Endothelial cell of umbilical vein (primary cell): ENCODE measurements around the gene TMEM145. TPM values are rescaled to one million over a fixed set of nuclear protein-coding genes. Genes with fewer than 3 reads are reported as not detected.

Source experiments
- BruUV-seq: library from RNA; stranded (reverse); fragments of 400-500 nt; replicated peaks from 2 replicates; lab custom pipeline; 2021; lab: Mats Ljungman, UMichigan
- CTCF ChIA-PET: fragments of 300-600, 350-600 bp; sonication (Branson Sonifier 250); formaldehyde crosslinking; loops from one replicate; lab custom pipeline; 2021; ENCODE audit warnings: antibody characterized with exemption, inconsistent platforms; lab: Charles Lee
- POLR2A ChIA-PET: fragments of 300-600, 350-600 bp; sonication (Branson Sonifier 250); formaldehyde crosslinking; loops from one replicate; lab custom pipeline; 2021; ENCODE audit warnings: antibody characterized with exemption, inconsistent platforms; lab: Charles Lee
- DNase-seq: peaks from one replicate; pipeline ENCODE4 v3.0.0-alpha.2; 2011; ENCODE audit warnings: low read depth, low spot score
- FAIRE-seq: peaks from 2 replicates; lab custom pipeline; 2011; peaks lifted over from hg19 to GRCh38; lab: Jason Lieb, UNC
- H2AFZ ChIP-seq: 2 replicates; pipeline ENCODE4 v1.6.0; 2012; ENCODE audit warnings: low read depth, low read length, control low read depth, inconsistent platforms
- H3K27ac ChIP-seq: 2 replicates; pipeline ENCODE4 v1.5.1; 2011; ENCODE audit warnings: low read depth, mild to moderate bottlenecking, control low read depth, low read length, moderate library complexity; ENCODE audit not compliant: insufficient read depth
- H3K27me3 ChIP-seq, 2 experiments: 2 replicates each; pipeline versions ENCODE4 v1.6.0 to v1.6.1; 2011; ENCODE audit warnings: low read length in 2 of 2, mixed read lengths in 1 of 2; ENCODE audit not compliant: control insufficient read depth in 2 of 2, insufficient read depth in 2 of 2
- H3K36me3 ChIP-seq, 2 experiments: 2 replicates in 1 of 2; 3 replicates in 1 of 2; pipeline ENCODE4 v1.5.1; 2011; ENCODE audit warnings: low read length in 2 of 2, mild to moderate bottlenecking in 1 of 2, moderate library complexity in 1 of 2; ENCODE audit not compliant: control insufficient read depth in 2 of 2, insufficient read depth in 2 of 2; ENCODE audit errors: extremely low read depth in 1 of 2
- H3K4me1 ChIP-seq: 3 replicates; pipeline ENCODE4 v1.5.1; 2011; ENCODE audit warnings: mild to moderate bottlenecking, low read length; ENCODE audit not compliant: control insufficient read depth, insufficient read depth; ENCODE audit errors: extremely low read depth
- H3K4me2 ChIP-seq: 2 replicates; pipeline ENCODE4 v1.6.1; 2011; ENCODE audit warnings: low read length, control low read depth, mixed read lengths; ENCODE audit not compliant: insufficient read depth
- H3K4me3 ChIP-seq, 3 experiments: fragments of 200-600 bp in 1 of 3; sonication (generic), shearing (Covaris generic) in 1 of 3; replicated peaks in 1 of 3; 2 replicates each; pipeline ENCODE4 v1.5.1; 2011 to 2016; ENCODE audit warnings: control low read depth in 3 of 3, low read length in 3 of 3, mild to moderate bottlenecking in 2 of 3, inconsistent platforms in 1 of 3, low read depth in 1 of 3, moderate library complexity in 1 of 3; ENCODE audit not compliant: insufficient read depth in 1 of 3
- H3K79me2 ChIP-seq: 2 replicates; pipeline ENCODE4 v1.6.0; 2012; ENCODE audit warnings: low read length, inconsistent platforms; ENCODE audit not compliant: control insufficient read depth, insufficient read depth
- H3K9ac ChIP-seq: replicated peaks from 2 replicates; pipeline ENCODE3; 2011; ENCODE audit warnings: low read length, control low read depth; ENCODE audit not compliant: insufficient read depth; ENCODE audit errors: extremely low read depth
- H3K9me1 ChIP-seq: replicated peaks from 3 replicates; pipeline ENCODE4 v1.6.0; 2011; ENCODE audit warnings: mild to moderate bottlenecking, low read length; ENCODE audit not compliant: control insufficient read depth, insufficient read depth; ENCODE audit errors: extremely low read depth
- H3K9me3 ChIP-seq: replicated peaks from 2 replicates; pipeline ENCODE4 v1.5.1; 2012; ENCODE audit warnings: low read length, inconsistent platforms; ENCODE audit not compliant: control insufficient read depth, insufficient read depth
- H4K20me1 ChIP-seq: replicated peaks from 2 replicates; pipeline ENCODE3; 2011; ENCODE audit warnings: mild to moderate bottlenecking, low read length; ENCODE audit not compliant: control insufficient read depth, insufficient read depth; ENCODE audit errors: extremely low read depth
- CTCF ChIP-seq, 2 donors: IDR thresholded peaks; 1 replicate in 1 of 2; 2 replicates in 1 of 2; pipeline ENCODE4 v1.5.1; 2011; ENCODE audit warnings: low read length in 2 of 2, mild to moderate bottlenecking in 2 of 2, moderate library complexity in 2 of 2, control low read depth in 1 of 2, inconsistent platforms in 1 of 2, low read depth in 1 of 2; ENCODE audit not compliant: insufficient read depth in 1 of 2; ENCODE audit errors: extremely low read depth in 1 of 2
- EZH2 ChIP-seq: IDR thresholded peaks from 2 replicates; pipeline ENCODE4 v1.6.1; 2012; ENCODE audit warnings: borderline replicate concordance, low read depth, mild to moderate bottlenecking, moderate library complexity, low read length, inconsistent platforms; ENCODE audit not compliant: severe bottlenecking
- FOS ChIP-seq: IDR thresholded peaks from 2 replicates; pipeline ENCODE4 v1.6.1; 2011; ENCODE audit warnings: mild to moderate bottlenecking, low read length, moderate library complexity, borderline replicate concordance; ENCODE audit not compliant: insufficient read depth
- GATA2 ChIP-seq: IDR thresholded peaks from 2 replicates; pipeline ENCODE4 v1.7.0; 2011; ENCODE audit warnings: low read depth, mild to moderate bottlenecking, moderate library complexity, mixed read lengths, low read length; ENCODE audit not compliant: insufficient read length, insufficient read depth
- JUN ChIP-seq: IDR thresholded peaks from 2 replicates; pipeline ENCODE4 v1.6.1; 2011; ENCODE audit warnings: borderline replicate concordance, low read depth; ENCODE audit not compliant: insufficient read length, insufficient read depth
- MAX ChIP-seq: IDR thresholded peaks from 2 replicates; pipeline ENCODE4 v1.6.1; 2011; ENCODE audit not compliant: insufficient read depth, insufficient read length
- MYC ChIP-seq: IDR thresholded peaks from one replicate; pipeline ENCODE4 v1.6.1; 2011; ENCODE audit warnings: mild to moderate bottlenecking, low read depth, low read length
- POLR2A ChIP-seq: IDR thresholded peaks from 2 replicates; pipeline ENCODE4 v1.6.1; 2012; ENCODE audit warnings: low read depth, mild to moderate bottlenecking, control low read depth, low read length
- POLR2AphosphoS5 ChIP-seq: IDR thresholded peaks from 2 replicates; pipeline ENCODE4 v1.6.1; 2012; ENCODE audit warnings: low read depth, mild to moderate bottlenecking, control low read depth, low read length, moderate library complexity; ENCODE audit not compliant: insufficient read depth
- dilution Hi-C: fragments of 300-500 bp; cut with MboI; formaldehyde crosslinking; loops from one replicate; pipeline ENCODE4 v1.15.0; 2019; ENCODE audit warnings: low sequenced_read_pairs; ENCODE audit not compliant: extremely low pct_ligation_motif_present
- intact Hi-C: fragments of 100-400 bp; cut with micrococcal nuclease; formaldehyde crosslinking; loops from one replicate; pipeline ENCODE4 v1.10.0; 2022
- polyA plus RNA-seq, 4 experiments: library from polyadenylated mRNA; depleted of rRNA in 3 of 4; stranded (reverse) in 3 of 4; unstranded in 1 of 4; fragments of >200 nt; gene quantifications; 2 replicates each; pipeline versions ENCODE4 v1.2.1 to v1.2.3, GENCODE V29; 2011 to 2012; ENCODE audit warnings: missing spikeins in 1 of 4
- total RNA-seq: library from RNA; stranded (reverse); gene quantifications from 2 replicates; pipeline ENCODE4 v1.2.3, GENCODE V29; 2021

Gene TMEM145
- total and polyA plus RNA-seq, 2 donors (not counting 3 experiments of a cell fraction or from before 2014, with no cell fraction given): not detected

DNA sequence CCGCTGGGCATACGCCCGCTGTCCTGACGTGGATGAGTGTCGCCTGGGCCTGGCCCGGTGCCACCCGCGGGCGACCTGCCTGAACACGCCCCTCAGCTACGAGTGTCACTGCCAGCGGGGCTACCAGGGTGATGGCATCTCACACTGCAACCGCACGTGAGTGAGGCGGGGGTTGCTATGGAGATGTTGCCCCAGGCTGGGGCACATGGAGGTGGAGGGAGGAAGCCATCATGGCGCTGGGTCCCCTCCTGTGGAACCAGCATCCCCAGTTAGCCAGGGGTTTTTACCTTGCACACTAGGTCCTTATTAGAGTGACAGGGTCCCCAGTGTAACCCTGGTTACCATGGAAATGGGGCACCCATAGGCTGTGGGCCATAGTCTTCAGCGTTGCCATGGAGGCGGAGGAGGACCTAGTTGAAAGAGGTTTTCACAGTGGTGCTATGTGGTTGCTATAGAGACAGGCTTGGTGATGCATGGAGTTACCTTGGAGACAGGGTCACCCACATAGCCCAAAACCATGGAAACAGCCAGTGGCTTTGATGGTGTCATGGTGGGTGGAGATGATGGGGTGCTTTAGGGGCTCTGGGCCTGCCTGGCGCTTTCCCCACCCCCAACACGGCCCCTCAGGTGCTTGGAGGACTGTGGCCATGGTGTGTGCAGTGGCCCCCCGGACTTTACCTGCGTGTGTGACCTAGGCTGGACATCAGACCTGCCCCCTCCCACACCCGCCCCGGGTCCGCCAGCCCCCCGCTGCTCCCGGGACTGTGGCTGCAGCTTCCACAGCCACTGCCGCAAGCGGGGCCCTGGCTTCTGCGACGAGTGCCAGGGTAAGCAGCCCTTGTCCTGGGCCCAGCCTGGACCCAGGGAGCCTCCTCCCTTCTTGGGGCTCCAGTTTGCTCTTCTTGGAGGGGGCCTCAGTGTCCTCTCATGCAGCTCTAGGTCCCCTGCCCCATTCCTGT lies 39.5 kb downstream of the TMEM145 start:
- no peak for DNase-seq

More for the DNA sequence above, 39.5 kb downstream of the TMEM145 start:
- Histone ChIP-seq H3K9me3 (no peaks in the 10 kb centered on the region), H3K9me1 (no peaks in the 10 kb centered on the region), H2AFZ (no peak overlapping the region), H3K36me3 (peaks cover 0 to 28% of the 10 kb centered on the region in 2 experiments), H4K20me1 (no peaks in the 10 kb centered on the region), H3K27ac (no peak overlapping the region), H3K4me1 (no peaks in the 10 kb centered on the region), H3K79me2 (no peaks in the 10 kb centered on the region), H3K4me3 (no peak overlapping the region), H3K9ac (no peak overlapping the region), H3K4me2 (no peak overlapping the region), H3K27me3 (no peaks in the 10 kb centered on the region)
- dilution Hi-C loops: no loop called here
- FAIRE-seq: no peak
- intact Hi-C loops: no loop called here
- BruUV-seq: no TSS peak
- ChIA-PET CTCF (no interaction called here), POLR2A (no interaction called here)
- no peak for TF ChIP-seq POLR2A
- TF ChIP-seq GATA2: no peak
- no peak for TF ChIP-seq CTCF (IDR thresholded peaks at IDR 0.05; ENCODE audit: extremely low read depth in 1 of 2, insufficient read depth in 1 of 2, low read depth in 1 of 2, low read length in 2 of 2)
- no peak for TF ChIP-seq MAX
- TF ChIP-seq MYC: no peak
- no peak for TF ChIP-seq FOS
- TF ChIP-seq POLR2AphosphoS5: no peak
- TF ChIP-seq EZH2: no peak
- no peak for TF ChIP-seq JUN
